A172 (cell line): ENCODE data around the gene DISP3. TPM values are rescaled to one million over a fixed set of nuclear protein-coding genes. Genes with fewer than 3 reads are reported as not detected.

ENCODE experiments used
- DNase-seq: peaks from one replicate; pipeline ENCODE4 v3.0.0-alpha.2; 2015; ENCODE audit warnings: low spot score
- total RNA-seq: library from RNA; depleted of rRNA; stranded (reverse); fragments of >200 nt; shearing (Covaris generic); gene quantifications from 2 replicates; pipeline ENCODE4 v1.2.3, GENCODE V29; 2014

DISP3 gene
- total RNA-seq, 1 experiment from 2014 or later = 0.14 TPM

GRCh38 chr1:11543392-11543791 lies 64.4 kb downstream of the DISP3 start:
- no peak for DNase-seq

DNA sequence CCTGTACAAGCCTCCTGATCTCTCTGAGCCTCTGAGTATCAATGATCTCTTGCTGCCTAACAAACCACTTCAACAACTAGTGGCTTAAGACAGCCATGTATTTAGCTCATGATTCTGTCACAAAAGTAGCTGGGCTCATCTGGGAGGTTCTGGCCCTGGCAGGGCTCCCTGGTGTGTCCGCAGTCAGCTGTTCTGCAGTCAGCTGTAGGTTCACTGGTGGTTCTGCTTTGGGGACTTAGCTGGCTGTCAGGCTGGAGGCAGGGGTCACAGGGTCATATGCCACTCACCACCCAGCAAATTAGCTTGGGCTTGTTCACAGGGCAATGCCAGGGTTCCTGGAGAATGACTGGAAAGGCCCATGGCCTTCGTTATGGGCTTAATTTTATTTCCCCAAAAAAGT lies 64.8 kb downstream of the DISP3 start:
- no peak for DNase-seq

DNA sequence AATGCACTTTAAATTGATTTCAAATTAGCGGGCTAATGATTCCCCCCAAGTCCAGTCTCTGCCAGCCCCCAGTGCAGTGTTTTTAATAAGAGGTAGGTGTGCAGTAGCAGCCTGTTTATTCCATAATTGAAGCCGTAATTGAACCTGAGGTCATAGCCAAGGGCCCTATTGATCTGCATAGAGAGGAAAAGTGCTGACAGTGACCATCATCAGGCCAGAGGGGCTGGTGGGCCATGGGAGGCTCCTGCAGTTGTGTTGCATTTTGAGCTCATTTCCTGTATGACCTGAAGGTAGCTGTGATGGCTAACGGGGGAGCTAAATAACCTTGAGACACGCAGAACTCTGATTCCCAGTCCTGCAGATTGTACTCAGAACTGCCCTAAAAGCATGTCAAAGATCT lies 67.5 kb downstream of the DISP3 start:
- DNase-seq = no peak

DNA sequence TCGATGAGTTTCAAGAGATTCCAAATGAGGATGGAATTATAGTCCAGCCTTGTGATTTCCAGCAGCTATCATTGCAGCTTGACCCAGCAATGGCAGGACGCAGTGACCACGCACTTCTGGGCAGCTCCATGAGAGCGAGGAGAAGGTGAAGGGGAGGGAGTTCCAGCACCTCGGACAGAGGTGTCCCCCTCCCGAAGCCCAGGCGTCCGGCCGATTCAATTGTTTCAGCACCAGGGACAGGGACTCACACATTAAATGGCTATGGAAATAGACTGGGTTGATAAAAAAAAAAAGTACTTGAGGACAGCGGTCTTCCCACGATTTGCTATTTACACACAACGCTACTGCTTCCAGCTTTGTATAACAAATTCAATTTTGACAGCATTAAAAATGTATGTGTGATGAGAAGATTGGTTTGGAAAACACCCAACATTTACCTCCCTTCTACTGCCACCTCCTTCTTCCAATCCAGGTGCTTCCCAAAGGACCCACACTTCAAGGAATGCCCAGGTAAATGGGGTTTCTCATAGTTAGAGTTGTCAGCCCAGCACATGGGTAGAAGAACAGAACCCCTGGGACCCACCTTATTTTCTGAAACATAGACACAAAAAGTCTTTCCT lies 71.8 kb downstream of the DISP3 start:
- peak; percentile 69 for DNase-seq

GRCh38 chr1:11558276-11558675 lies 79.3 kb downstream of the DISP3 start:
- no peak for DNase-seq

GRCh38 chr1:11558871-11559590 lies 80.1 kb downstream of the DISP3 start:
- DNase-seq = no peak

GRCh38 chr1:11559591-11559970 lies 80.6 kb downstream of the DISP3 start:
- no peak for DNase-seq

GRCh38 chr1:11560061-11560460 lies 81.1 kb downstream of the DISP3 start:
- no peak for DNase-seq

DNA sequence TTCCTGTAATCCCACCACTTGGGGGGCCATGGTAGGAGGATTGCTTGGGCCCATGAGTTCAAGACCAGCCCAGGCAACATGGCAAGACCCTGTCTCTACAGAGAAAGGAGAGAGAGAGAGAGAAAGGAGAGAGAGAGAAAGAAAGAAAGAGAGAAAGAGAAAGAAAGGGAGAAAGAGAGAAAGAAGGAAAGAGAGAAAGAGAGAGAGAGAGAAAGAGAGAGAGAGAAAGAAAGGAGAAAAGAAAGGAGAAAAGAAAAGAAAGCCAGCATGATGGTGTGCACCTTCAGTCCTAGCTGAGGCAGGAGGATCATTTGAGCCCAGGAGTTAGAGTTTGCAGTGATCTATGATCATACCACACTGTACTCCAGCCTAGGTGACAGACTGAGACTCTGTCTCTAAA lies 82.8 kb downstream of the DISP3 start:
- no peak for DNase-seq

DNA sequence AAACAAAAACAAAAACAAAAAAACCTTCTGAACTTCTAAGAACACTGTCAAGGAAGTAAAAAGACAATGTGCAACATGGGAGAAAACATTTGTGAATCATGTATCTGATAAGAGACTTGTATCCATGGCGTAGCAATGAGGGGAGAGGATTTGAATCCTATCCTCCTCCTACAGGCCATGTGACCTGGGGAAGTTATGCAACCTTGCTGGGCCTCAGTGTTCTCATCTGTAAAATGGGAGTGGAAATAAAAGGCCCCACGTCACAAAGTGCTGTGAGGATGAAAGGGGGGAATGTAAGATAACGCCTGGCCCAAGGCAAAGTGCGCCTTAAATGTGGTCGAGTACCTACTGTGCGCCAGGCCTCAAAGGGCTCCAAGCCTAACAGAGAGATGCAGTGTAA lies 83.7 kb downstream of the DISP3 start:
- DNase-seq = no peak

GRCh38 chr1:11563560-11564069 lies 84.7 kb downstream of the DISP3 start:
- DNase-seq = peak; percentile 48

- no peak for DNase-seq
These were observed 85.3 kb downstream of the DISP3 start for GRCh38 chr1:11564237-11564636.

- no peak for DNase-seq
These were observed 87.3 kb downstream of the DISP3 start for GRCh38 chr1:11566042-11566850.

GRCh38 chr1:11567244-11568065 lies 88.5 kb downstream of the DISP3 start:
- DNase-seq = no peak

GRCh38 chr1:11568687-11569086 lies 89.7 kb downstream of the DISP3 start:
- DNase-seq = peak; percentile 65

- DNase-seq = no peak
These were observed 90.6 kb downstream of the DISP3 start for GRCh38 chr1:11569551-11569950.

GRCh38 chr1:11569954-11570353 lies 91.0 kb downstream of the DISP3 start:
- DNase-seq = no peak

- no peak for DNase-seq
These were observed 91.9 kb downstream of the DISP3 start for GRCh38 chr1:11570821-11571380.

- no peak for DNase-seq
These were observed 93.1 kb downstream of the DISP3 start for GRCh38 chr1:11571906-11572616.

- DNase-seq = no peak
These were observed 94.2 kb downstream of the DISP3 start for GRCh38 chr1:11573116-11573692.
